Subcutaneous adipose tissue (tissue), 4 donors: ENCODE measurements around the gene ZDHHC11B. TPM values are rescaled to one million over a fixed set of nuclear protein-coding genes. Genes with fewer than 3 reads are reported as not detected.

Experiments
- total RNA-seq, 4 donors: library from RNA; depleted of rRNA; stranded (reverse); fragments of >200 nt; gene quantifications; one replicate each; pipeline ENCODE4 v1.1.0, GENCODE V29; 2016
- TF ChIP-seq, protein P1 (sequence below): fragments of 450-650 bp; IDR thresholded peaks from one replicate; pipeline ENCODE4 v1.5.1; 2016; ENCODE audit warnings: low read depth, mild to moderate bottlenecking, control low read depth, antibody characterized with exemption, moderate library complexity

Gene ZDHHC11B
- total RNA-seq, 4 donors from 2014 or later, result 0.19 to 2.3 (median 0.39) TPM

DNA sequence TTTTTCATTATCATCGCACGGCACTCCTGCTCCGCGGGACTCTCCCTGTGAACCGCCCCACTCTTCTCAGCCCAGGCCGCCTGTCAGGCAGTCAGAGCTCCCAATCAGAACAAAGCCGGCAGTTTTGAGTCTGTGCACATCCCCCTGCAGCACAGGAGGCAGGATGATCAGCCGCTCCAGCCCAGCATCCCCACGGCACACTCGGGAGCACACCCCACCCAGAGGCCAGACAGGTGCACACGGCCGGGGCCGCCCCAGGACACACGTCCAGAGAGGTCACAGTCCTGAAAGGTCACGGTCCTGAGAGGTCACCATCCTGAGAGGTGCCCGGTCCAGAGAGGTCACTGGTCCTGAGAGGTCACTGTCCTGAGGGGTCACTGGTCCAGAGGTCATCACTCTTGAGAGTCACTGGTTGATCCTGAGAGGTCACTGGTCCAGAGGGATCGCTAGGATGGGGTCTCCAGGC is 99.7 kb downstream of the ZDHHC11B start:
- TF ChIP-seq, protein P1, sequence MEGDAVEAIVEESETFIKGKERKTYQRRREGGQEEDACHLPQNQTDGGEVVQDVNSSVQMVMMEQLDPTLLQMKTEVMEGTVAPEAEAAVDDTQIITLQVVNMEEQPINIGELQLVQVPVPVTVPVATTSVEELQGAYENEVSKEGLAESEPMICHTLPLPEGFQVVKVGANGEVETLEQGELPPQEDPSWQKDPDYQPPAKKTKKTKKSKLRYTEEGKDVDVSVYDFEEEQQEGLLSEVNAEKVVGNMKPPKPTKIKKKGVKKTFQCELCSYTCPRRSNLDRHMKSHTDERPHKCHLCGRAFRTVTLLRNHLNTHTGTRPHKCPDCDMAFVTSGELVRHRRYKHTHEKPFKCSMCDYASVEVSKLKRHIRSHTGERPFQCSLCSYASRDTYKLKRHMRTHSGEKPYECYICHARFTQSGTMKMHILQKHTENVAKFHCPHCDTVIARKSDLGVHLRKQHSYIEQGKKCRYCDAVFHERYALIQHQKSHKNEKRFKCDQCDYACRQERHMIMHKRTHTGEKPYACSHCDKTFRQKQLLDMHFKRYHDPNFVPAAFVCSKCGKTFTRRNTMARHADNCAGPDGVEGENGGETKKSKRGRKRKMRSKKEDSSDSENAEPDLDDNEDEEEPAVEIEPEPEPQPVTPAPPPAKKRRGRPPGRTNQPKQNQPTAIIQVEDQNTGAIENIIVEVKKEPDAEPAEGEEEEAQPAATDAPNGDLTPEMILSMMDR, result no peak

DNA sequence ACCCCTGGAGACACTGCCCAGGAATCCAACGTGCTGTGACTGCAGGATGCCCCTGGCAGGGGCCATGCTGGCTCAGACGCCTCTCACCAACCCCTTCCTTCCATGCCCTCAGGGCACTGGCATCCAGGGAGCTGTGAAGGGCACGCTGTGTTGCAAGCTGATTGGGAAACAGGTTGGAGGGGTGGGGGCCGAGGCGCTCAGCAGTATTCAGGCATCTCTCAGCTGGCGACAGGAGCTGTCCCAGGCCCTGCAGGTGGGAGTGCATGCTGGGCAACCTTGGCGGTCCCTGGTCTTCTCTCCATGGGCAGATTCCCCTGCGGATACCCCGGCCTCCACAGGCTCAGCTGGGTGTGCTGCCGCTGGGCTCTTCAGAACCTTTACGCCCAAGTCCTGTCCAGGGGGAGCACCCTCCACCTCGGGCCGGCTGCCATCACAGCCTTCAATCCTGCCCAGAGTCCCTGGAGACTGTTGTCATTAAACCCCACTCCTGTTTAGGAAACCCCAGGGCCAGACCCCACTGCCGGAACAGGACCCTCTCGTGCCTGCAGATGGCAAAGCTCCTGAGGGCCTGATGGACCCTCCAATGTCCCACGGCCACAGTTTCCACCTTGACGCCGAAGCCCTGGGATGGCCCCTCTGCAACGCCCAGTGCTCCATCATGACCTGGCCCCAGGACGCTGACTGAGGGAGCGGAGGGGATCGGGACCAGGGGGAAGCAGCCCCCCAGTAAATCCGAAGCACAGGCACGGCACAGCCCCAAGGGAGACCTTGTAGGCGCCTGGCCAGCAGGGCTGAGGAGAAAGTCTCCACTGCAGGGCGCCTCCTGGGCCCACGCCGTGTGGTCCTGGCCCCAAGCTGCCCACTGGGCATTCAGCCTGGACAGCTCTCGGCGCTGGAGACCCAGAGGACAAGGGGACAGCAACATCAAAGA is 100.7 kb downstream of the ZDHHC11B start:
- TF ChIP-seq, protein P1, result no peak

DNA sequence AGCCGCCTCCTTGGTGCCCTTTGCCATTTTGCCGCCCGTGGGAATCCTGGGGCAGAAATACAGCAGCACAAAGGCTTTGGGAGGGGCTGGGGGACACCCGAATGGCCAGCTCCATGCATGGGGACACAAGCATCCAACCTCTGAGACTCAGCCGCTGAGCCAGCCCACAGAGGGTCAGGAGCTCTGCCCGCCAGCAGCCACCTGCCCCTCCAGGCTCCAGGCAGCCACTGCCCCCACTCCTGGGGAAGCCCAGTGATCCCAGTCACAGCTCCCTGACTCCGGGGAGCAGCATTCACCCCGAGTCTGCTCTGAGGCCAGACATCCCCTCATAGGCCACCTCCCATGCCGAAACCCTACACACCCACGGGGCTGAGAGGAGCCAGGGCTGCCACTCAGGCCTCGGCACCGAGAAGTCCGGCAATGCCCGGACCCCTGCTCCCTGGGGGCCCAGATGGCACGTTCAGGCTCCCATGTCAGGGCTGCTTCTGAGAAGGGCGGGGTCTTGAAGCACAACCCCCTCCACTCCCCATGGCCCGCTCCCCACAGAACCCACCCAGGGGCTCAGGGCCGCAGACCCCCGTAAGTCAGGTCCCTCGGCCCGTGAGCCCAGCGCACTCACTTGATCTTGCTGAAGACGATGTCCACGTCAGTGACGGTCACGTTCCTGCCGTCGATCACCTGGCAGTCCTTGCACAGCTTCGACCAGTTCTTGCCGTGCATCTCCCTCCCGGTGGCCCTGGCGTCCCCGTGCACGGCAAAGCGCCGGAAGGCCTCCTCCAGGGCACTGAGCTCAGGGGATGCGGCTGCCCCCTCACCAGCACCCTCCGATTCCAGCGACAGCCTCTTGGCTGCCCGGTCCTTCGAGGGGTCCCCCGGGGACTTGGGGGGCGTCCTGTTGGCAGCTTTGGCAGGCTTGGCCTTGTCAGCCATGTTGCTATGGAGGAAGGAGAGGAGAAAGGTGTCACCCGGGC is 107.1 kb downstream of the ZDHHC11B start:
- TF ChIP-seq, protein P1, result no peak

- TF ChIP-seq, protein P1, result no peak
These were observed 107.8 kb downstream of the ZDHHC11B start for GRCh38 chr5:676699-677076.

GRCh38 chr5:675871-676698 is 108.4 kb downstream of the ZDHHC11B start:
- TF ChIP-seq, protein P1, result no peak

DNA sequence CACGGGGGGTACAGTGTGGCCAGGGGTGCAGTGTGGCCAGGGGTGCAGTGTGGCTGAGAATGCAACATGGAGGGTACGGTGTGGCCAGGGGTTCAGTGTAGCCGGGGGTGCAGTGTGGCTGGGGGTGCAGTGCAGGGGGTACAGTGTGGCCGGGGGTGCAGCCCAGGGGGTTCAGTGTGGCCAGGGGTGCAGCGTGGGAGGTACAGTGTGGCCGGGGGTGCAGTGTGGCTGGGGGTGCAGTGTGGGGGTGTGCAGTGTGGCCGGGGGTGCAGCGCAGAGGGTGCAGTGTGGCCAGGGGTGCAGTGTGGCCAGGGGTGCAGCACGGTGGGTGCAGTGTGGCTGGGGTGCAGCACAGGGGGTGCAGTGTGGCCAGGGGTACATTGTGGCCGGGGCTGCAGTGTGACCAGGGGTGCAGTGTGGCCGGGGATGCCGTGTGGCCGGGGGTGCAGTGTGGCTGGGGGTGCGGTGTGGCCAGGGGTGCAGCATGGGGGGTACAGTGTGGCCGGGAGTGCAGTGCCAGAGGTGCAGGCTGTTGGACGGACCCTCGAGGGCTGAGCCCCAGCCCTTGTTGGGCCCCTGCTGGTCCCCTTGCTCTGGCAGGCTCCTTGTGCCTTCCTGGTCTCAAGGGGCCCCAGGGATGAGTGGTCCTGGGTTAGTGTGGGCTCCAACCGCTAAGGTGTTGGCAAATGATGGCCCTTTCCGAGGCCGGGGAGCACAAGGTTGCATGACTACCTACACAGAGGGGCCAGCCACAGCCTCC is 109.2 kb downstream of the ZDHHC11B start:
- TF ChIP-seq, protein P1, result no peak
